Smooth muscle cell (in vitro differentiated cells): ENCODE data around the gene MED17. TPM values are rescaled to one million over a fixed set of nuclear protein-coding genes. Genes with fewer than 3 reads are reported as not detected.

Experiments used
- DNase-seq: peaks from one replicate; lab custom pipeline; 2025; ENCODE audit not compliant: unreplicated experiment; lab: John Stamatoyannopoulos, UW
- H2AFZ ChIP-seq: fragments of 200-600 bp; sonication (generic); 2 replicates; pipeline ENCODE4 v1.6.0; 2016; ENCODE audit warnings: antibody characterized with exemption, low read depth, mild to moderate bottlenecking
- H3F3A ChIP-seq: fragments of 200-600 bp; sonication (generic); 2 replicates; pipeline ENCODE4 v1.6.0; 2017; ENCODE audit warnings: antibody characterized with exemption, low read depth
- H3K27ac ChIP-seq: fragments of 200-600 bp; sonication (generic); 2 replicates; pipeline ENCODE4 v1.5.1; 2016; ENCODE audit warnings: low read depth, mild to moderate bottlenecking
- H3K27me3 ChIP-seq: fragments of 200-600 bp; sonication (generic); 2 replicates; pipeline ENCODE4 v1.6.1; 2016; ENCODE audit warnings: low read depth, mild to moderate bottlenecking
- H3K36me3 ChIP-seq: fragments of 200-600 bp; sonication (generic); 2 replicates; pipeline ENCODE4 v1.5.1; 2016; ENCODE audit warnings: low read depth
- H3K4me1 ChIP-seq: fragments of 200-600 bp; sonication (generic); 2 replicates; pipeline ENCODE4 v1.5.1; 2016; ENCODE audit warnings: low read depth
- H3K4me2 ChIP-seq: fragments of 200-600 bp; sonication (generic); 2 replicates; pipeline ENCODE4 v1.6.0; 2016; ENCODE audit warnings: mild to moderate bottlenecking
- H3K4me3 ChIP-seq: fragments of 200-600 bp; sonication (generic); 2 replicates; pipeline ENCODE4 v1.5.1; 2016; ENCODE audit warnings: mild to moderate bottlenecking
- H3K79me2 ChIP-seq: fragments of 200-600 bp; sonication (generic); 2 replicates; pipeline ENCODE4 v1.6.0; 2016; ENCODE audit warnings: low read depth, mild to moderate bottlenecking
- H3K9ac ChIP-seq: fragments of 200-600 bp; sonication (generic); 2 replicates; pipeline ENCODE4 v1.6.0; 2016; ENCODE audit warnings: low read depth
- H3K9me3 ChIP-seq: fragments of 200-600 bp; sonication (generic); replicated peaks from 2 replicates; pipeline ENCODE4 v1.5.1; 2016; ENCODE audit warnings: low read depth
- H4K20me1 ChIP-seq: fragments of 200-600 bp; sonication (generic); 2 replicates; pipeline ENCODE4 v1.6.0; 2016; ENCODE audit warnings: low read depth
- WGBS: methylation state at CpG from one replicate; pipeline ENCODE4 v1.1.7; 2016; ENCODE audit warnings: low lambda C conversion rate; 5-methylcytosine and 5-hydroxymethylcytosine counted together
- polyA plus RNA-seq: library from polyadenylated mRNA; unstranded; fragments of >200 nt; fragmentation: Nextera tagmentation; extraction: Ambion mirVana; gene quantifications from 2 replicates; pipeline ENCODE4 v1.2.1, GENCODE V29; 2016
- total RNA-seq: library from RNA; depleted of rRNA; stranded (reverse); fragments of >200 nt; gene quantifications from 2 replicates; pipeline ENCODE4 v1.2.3, GENCODE V29; 2014
- TF ChIP-seq, protein P1 (sequence below): fragments of 200-600 bp; sonication (generic); IDR thresholded peaks from 2 replicates; pipeline ENCODE4 v1.5.1; 2017; ENCODE audit warnings: borderline replicate concordance, mild to moderate bottlenecking, antibody characterized with exemption; ENCODE audit not compliant: insufficient read depth, poor library complexity, severe bottlenecking

The MED17 gene
- total and polyA plus RNA-seq, 2 experiments from 2014 or later: 20.2 to 30.6 TPM

DNA sequence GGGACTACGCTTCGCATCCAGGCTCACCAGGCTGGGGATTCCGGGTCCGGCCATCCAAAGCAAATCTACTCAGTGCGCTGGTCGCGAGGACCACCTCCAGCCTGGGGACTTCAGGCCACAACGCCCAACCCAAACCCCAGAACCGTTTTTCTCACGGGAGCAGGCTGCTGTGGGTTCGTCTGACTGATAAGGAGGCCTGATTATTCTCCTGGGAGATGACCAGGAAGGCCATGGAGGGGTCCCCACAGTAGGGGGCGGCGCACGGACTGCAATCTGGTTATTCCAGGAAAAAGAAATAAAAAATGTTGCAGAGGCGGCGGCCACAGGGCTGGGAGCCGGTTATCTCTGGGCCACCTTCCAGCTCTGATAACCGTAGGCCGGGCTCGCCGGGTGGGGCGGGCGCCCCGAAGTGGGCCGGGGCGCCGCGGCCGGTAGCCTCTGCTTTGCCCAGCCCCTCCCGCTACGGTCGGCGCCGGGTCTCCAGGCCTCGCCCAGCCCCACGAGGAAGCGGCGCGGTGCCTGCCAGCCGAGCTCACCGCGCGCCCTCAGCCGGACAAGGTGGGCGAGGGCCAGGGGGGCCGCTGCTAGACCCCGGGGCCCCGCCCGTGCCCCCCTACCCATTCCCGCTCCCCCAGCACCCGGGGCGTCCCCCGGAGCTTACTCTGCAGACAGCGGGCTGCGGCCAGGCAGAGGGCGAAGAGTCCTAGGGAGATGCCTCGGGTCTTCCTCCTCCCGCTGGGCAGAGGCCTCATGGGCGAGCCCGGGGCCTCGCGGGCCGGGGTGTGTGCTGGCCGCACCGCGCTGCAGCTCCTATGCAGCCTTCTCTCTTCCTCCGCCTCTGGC is 65.9 kb downstream of the MED17 start:
- TF ChIP-seq, protein P1, sequence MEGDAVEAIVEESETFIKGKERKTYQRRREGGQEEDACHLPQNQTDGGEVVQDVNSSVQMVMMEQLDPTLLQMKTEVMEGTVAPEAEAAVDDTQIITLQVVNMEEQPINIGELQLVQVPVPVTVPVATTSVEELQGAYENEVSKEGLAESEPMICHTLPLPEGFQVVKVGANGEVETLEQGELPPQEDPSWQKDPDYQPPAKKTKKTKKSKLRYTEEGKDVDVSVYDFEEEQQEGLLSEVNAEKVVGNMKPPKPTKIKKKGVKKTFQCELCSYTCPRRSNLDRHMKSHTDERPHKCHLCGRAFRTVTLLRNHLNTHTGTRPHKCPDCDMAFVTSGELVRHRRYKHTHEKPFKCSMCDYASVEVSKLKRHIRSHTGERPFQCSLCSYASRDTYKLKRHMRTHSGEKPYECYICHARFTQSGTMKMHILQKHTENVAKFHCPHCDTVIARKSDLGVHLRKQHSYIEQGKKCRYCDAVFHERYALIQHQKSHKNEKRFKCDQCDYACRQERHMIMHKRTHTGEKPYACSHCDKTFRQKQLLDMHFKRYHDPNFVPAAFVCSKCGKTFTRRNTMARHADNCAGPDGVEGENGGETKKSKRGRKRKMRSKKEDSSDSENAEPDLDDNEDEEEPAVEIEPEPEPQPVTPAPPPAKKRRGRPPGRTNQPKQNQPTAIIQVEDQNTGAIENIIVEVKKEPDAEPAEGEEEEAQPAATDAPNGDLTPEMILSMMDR: no peak
- no peaks in the 10 kb centered on the region for H3K36me3 ChIP-seq
- H4K20me1 ChIP-seq: no peaks in the 10 kb centered on the region
- H3K9ac ChIP-seq: no peak overlapping the region
- H3K4me3 ChIP-seq: peak overlapping the region; percentile 49
- H3K27me3 ChIP-seq: no peaks in the 10 kb centered on the region
- H3K79me2 ChIP-seq: no peaks in the 10 kb centered on the region
- H3K9me3 ChIP-seq: no peaks in the 10 kb centered on the region
- DNase-seq: peak; percentile 30
- no peaks in the 10 kb centered on the region for H3F3A ChIP-seq
- peak overlapping the region; percentile 90 for H3K4me2 ChIP-seq
- H3K4me1 ChIP-seq: no peaks in the 10 kb centered on the region
- no peak overlapping the region for H3K27ac ChIP-seq
- WGBS: 47% methylated on average over 36 of the region's 67 CpGs
- H2AFZ ChIP-seq: peak overlapping the region; percentile 69

DNA sequence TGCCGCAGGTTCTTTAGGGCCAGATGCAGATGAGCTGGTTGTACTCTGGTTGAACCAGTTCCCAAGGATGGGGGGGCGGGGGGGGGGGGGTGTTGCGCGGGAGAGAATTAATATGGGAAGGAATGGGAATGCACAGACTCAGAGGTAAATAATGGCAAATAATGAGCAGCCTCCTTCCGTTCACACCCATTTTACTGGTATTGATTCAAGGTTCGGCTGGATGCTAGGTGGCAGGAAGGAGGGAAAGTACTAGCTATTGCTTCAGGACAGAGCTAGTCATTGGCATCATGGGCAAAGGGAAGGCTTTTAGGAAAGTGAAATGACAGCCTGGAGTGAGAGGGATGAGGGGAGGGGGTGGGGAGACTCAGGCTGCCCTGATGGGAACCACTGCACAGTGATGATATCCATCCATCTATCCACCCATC is 66.5 kb downstream of the MED17 start, which contains the start of gene VSTM5:
TSS of gene VSTM5 (minus strand) at position 25 of the 425 bp plus-strand sequence. CDS start 116 bp downstream, outside the sequence.
- TF ChIP-seq, protein P1: no peak
- H2AFZ ChIP-seq: peak within 1 kb of the TSS; percentile 69
- H3K27ac ChIP-seq: no peak within 1 kb of the TSS
- DNase-seq: no peak
- H3F3A ChIP-seq: no peaks in the 10 kb centered on the region
- peak within 1 kb of the TSS; percentile 90 for H3K4me2 ChIP-seq
- H3K27me3 ChIP-seq: no peaks in the 10 kb centered on the region
- H4K20me1 ChIP-seq: no peaks in the 10 kb centered on the region
- WGBS: 51% methylated on average over 5 of the region's 6 CpGs
- H3K4me3 ChIP-seq: peak within 1 kb of the TSS; percentile 49
- H3K4me1 ChIP-seq: no peaks in the 10 kb centered on the region
- H3K9me3 ChIP-seq: no peaks in the 10 kb centered on the region
- no peaks in the 10 kb centered on the region for H3K36me3 ChIP-seq
- H3K9ac ChIP-seq: no peak within 1 kb of the TSS
- no peaks in the 10 kb centered on the region for H3K79me2 ChIP-seq

DNA sequence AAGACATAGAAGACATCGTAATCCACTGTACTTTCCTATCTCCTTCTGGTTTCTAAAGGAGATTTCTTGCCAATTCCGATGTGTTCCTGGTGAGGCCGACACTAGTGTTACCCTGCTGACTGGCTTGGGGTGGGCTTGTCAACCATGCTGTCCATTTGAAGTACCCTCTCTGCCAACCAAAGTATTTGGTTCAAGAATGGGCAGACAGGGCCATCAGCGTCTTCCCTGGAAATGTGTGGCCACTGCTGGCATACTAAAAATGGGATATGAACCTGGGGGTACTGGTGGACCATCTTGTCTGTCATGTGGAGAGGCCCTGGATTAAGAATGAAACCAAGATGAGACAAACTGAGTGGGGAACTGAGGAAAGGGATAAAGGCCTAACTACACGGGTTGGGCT is 68.2 kb downstream of the MED17 start:
- no peaks in the 10 kb centered on the region for H3K36me3 ChIP-seq
- no peaks in the 10 kb centered on the region for H3K4me1 ChIP-seq
- no peaks in the 10 kb centered on the region for H3F3A ChIP-seq
- no peak overlapping the region for H3K4me3 ChIP-seq
- H4K20me1 ChIP-seq: no peaks in the 10 kb centered on the region
- no peak overlapping the region for H3K4me2 ChIP-seq
- DNase-seq: no peak
- no peak overlapping the region for H3K9ac ChIP-seq
- H2AFZ ChIP-seq: no peak overlapping the region
- H3K79me2 ChIP-seq: no peaks in the 10 kb centered on the region
- H3K27me3 ChIP-seq: no peaks in the 10 kb centered on the region
- TF ChIP-seq, protein P1: no peak
- WGBS: 98% methylated on average over 5 of the region's 5 CpGs
- no peaks in the 10 kb centered on the region for H3K9me3 ChIP-seq
- no peak overlapping the region for H3K27ac ChIP-seq
